Measurements from ENCODE around the gene TLN1.

GRCh38 chr9:35658968-35659220 lies 73.1 kb downstream of the TLN1 start:
- TF ChIP-seq, protein P1, sequence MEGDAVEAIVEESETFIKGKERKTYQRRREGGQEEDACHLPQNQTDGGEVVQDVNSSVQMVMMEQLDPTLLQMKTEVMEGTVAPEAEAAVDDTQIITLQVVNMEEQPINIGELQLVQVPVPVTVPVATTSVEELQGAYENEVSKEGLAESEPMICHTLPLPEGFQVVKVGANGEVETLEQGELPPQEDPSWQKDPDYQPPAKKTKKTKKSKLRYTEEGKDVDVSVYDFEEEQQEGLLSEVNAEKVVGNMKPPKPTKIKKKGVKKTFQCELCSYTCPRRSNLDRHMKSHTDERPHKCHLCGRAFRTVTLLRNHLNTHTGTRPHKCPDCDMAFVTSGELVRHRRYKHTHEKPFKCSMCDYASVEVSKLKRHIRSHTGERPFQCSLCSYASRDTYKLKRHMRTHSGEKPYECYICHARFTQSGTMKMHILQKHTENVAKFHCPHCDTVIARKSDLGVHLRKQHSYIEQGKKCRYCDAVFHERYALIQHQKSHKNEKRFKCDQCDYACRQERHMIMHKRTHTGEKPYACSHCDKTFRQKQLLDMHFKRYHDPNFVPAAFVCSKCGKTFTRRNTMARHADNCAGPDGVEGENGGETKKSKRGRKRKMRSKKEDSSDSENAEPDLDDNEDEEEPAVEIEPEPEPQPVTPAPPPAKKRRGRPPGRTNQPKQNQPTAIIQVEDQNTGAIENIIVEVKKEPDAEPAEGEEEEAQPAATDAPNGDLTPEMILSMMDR (tag by site-specific recombination; IDR thresholded peaks at IDR 0.05) = no peak
- TF ChIP-seq ZBTB20 (tag by site-specific recombination; IDR thresholded peaks at IDR 0.05) (no peak), ZNF114 (tag by site-specific recombination; IDR thresholded peaks at IDR 0.05) (no peak), ZNF138 (tag by site-specific recombination; IDR thresholded peaks at IDR 0.05; ENCODE audit: borderline replicate concordance) (no peak), BCL6B (tag by site-specific recombination; IDR thresholded peaks at IDR 0.05) (no peak), ZNF311 (tag by site-specific recombination; IDR thresholded peaks at IDR 0.05; ENCODE audit: borderline replicate concordance) (no peak), ZBTB8A (tag by site-specific recombination; IDR thresholded peaks at IDR 0.05) (no peak), ZNF747 (tag by site-specific recombination; IDR thresholded peaks at IDR 0.05) (no peak)
